ENCODE measurements around the gene GABRG3. TPM values are rescaled to one million over a fixed set of nuclear protein-coding genes. Genes with fewer than 3 reads are reported as not detected.

GABRG3 gene
- total and polyA plus RNA-seq, 11 donors: not detected

DNA sequence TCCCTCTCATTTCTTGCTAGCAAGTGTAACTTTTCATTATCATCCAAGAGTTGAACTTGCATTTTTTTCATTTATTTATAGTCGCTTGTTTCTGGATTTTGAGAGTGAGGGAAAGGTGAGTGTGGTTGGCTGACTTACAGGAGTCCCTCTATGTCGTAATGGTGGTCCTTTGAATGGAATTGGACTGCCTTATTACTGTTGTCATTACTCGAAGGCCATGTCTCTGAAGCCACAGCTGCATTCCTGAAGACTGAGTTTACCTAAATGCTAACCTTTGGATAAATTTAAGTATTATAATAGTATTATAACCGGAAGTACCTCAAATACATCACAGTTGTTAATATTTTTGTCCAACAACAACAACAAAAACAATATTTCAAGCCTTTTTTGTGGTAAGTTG, 488.9 kb downstream of the GABRG3 start:
- no peak for TF ChIP-seq POLR2A (IDR thresholded peaks at IDR 0.05)
- TF ChIP-seq, protein P1, sequence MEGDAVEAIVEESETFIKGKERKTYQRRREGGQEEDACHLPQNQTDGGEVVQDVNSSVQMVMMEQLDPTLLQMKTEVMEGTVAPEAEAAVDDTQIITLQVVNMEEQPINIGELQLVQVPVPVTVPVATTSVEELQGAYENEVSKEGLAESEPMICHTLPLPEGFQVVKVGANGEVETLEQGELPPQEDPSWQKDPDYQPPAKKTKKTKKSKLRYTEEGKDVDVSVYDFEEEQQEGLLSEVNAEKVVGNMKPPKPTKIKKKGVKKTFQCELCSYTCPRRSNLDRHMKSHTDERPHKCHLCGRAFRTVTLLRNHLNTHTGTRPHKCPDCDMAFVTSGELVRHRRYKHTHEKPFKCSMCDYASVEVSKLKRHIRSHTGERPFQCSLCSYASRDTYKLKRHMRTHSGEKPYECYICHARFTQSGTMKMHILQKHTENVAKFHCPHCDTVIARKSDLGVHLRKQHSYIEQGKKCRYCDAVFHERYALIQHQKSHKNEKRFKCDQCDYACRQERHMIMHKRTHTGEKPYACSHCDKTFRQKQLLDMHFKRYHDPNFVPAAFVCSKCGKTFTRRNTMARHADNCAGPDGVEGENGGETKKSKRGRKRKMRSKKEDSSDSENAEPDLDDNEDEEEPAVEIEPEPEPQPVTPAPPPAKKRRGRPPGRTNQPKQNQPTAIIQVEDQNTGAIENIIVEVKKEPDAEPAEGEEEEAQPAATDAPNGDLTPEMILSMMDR (IDR thresholded peaks at IDR 0.05): no peak
- no peak for ATAC-seq
- intact Hi-C loops (cut with DNase I): loop anchor here in 1 of 10 donors (10.0 kb wide), 1 partner anchor 55 kb away; no protein-coding TSS in a partner anchor

DNA sequence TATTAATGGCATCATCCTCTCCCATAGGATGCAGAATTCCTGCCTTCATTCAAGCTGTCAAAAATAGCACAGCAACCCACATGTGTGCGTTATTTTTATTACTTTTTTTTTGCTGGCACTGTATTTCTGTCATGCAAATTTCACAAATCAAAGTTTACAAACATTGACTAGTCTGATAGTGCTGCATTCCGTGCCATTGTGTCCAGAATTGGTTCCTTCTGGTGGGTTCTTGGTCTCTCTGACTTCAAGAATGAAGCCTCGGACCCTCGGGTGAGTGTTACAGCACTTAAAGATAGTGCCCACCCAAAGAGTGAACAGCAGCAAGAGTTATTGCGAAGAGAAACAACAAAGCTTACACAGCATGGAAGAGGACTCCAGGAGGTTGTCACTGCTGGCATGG, 490.2 kb downstream of the GABRG3 start:
- WGBS, 4 donors: 67 to 84% (median 78%) methylated on average over 5 of the region's 5 CpGs

More for the DNA sequence above, 488.9 kb downstream of the GABRG3 start:
- Histone ChIP-seq H3K27me3 (no peaks in the 10 kb centered on the region), H3K4me1 (no peaks in the 10 kb centered on the region), H3K27ac (no peak overlapping the region), H3K36me3 (no peaks in the 10 kb centered on the region), H3K4me3 (no peak overlapping the region), H3K9me3 (no peaks in the 10 kb centered on the region)
- no peak for DNase-seq
- 72 to 80% (median 75%) methylated on average over 4 of the region's 4 CpGs for WGBS, 4 donors

DNA sequence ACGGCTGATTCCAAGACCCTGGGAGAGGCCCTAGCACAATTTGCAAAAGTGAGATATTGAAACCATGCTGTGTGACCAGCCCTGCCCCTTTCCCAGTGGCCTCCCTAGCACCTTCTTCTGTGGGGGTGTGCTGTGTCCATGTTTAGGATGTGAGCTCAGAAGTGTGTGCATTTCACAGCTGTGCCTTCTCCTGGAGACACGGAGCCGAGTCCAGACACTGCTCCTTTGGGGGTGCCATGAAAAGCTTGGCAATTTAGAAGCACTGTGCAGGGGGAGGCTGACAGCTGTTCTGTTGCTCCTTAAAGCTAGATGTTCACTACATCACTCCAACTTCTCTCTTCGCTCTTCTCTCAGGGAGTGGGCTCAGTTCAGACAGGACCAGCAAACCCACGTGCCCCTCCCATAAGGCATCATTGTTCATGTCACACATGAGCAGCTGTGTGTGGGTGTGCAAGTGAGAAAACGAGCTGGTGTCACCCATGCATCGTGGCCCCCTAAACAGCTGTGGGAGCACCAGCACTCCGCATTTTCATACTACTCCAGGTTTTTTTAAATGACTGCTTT, 492.6 kb downstream of the GABRG3 start:
- 57 to 70% (median 60%) methylated on average over 6 to 8 of the region's 8 CpGs for WGBS, 4 donors
- intact Hi-C loops (cut with DNase I): loop anchor here in 1 of 10 donors (10.0 kb wide), 1 partner anchor 59 kb away; no protein-coding TSS in a partner anchor

More for the DNA sequence above, 490.2 kb downstream of the GABRG3 start:
- Histone ChIP-seq H3K9me3 (no peaks in the 10 kb centered on the region), H3K4me3 (no peak overlapping the region), H3K4me1 (no peaks in the 10 kb centered on the region), H3K27me3 (no peaks in the 10 kb centered on the region), H3K27ac (no peak overlapping the region), H3K36me3 (no peaks in the 10 kb centered on the region)
- DNase-seq (no peak), ATAC-seq (no peak)
- TF ChIP-seq, protein P1 (IDR thresholded peaks at IDR 0.05): no peak
- TF ChIP-seq POLR2A (IDR thresholded peaks at IDR 0.05): no peak
- intact Hi-C loops (cut with DNase I): loop anchor here in 1 of 10 donors (10.0 kb wide), 1 partner anchor 56 kb away; no protein-coding TSS in a partner anchor

DNA sequence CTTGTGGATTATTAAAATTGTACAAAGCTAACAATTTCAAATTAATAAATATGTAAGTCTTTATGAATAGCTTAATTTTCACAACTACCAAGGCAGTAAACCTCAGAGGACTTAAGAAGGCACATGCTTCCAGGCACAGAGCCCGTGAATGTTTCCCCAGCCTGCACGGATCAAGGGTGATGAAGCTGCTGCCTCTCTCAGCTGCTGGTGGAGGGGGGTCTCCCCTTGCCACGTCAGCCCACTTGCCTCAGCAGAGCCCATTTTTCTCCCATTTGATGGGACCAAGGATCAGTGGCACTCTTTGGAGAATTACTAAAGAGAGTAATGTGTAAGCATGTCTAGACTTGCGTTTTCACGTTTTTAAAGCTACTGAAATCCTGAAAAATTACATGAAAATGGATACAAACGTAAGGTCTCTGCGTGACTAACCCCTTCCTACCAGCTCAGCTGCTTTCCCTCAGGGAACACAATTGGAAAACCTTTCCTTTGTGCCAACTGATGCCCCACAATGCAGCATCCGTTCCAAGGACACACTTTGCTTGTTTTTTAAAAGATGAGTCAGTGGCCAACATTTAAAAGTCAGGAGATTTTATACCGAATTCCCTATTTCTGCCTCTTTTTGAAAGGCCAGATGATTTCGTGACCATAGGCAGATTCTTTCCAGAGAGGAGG, 494.1 kb downstream of the GABRG3 start:
- TF ChIP-seq, protein P1 (IDR thresholded peaks at IDR 0.05): no peak
- no peak for TF ChIP-seq POLR2A (IDR thresholded peaks at IDR 0.05)
- no peak overlapping the region for H3K4me3 ChIP-seq
- intact Hi-C loops (cut with DNase I): loop anchor here in 1 of 10 donors (10.0 kb wide), 1 partner anchor 60 kb away; no protein-coding TSS in a partner anchor
- WGBS, 4 donors: 42 to 58% (median 53%) methylated on average over 10 of the region's 10 CpGs
- no peaks in the 10 kb centered on the region for H3K27me3 ChIP-seq
- no peak overlapping the region for H3K27ac ChIP-seq
- no peak for DNase-seq
- no peak for ATAC-seq
- H3K9me3 ChIP-seq: no peaks in the 10 kb centered on the region
- H3K4me1 ChIP-seq: no peaks in the 10 kb centered on the region
- no peaks in the 10 kb centered on the region for H3K36me3 ChIP-seq

More for the DNA sequence above, 492.6 kb downstream of the GABRG3 start:
- no peak overlapping the region for H3K27ac ChIP-seq
- DNase-seq (no peak), ATAC-seq (no peak)
- no peaks in the 10 kb centered on the region for H3K27me3 ChIP-seq
- no peak overlapping the region for H3K4me3 ChIP-seq
- no peaks in the 10 kb centered on the region for H3K36me3 ChIP-seq
- H3K9me3 ChIP-seq: no peaks in the 10 kb centered on the region
- H3K4me1 ChIP-seq: no peaks in the 10 kb centered on the region
- TF ChIP-seq POLR2A (IDR thresholded peaks at IDR 0.05): no peak
- TF ChIP-seq, protein P1 (IDR thresholded peaks at IDR 0.05): no peak

Data from heart left ventricle (tissue), 16 donors.